ENCODE data around the gene STUB1.

- no peak for TF ChIP-seq CTCF (IDR thresholded peaks at IDR 0.05; ENCODE audit: borderline replicate concordance, extremely low read depth, low read length, poor library complexity, severe bottlenecking)
- no peak for TF ChIP-seq EZH2 (IDR thresholded peaks at IDR 0.05; ENCODE audit: borderline replicate concordance, low read depth, low read length, severe bottlenecking)
Measured at GRCh38 chr16:649631-650030, 30.6 kb upstream of the STUB1 start.

Data from DND-41 (cell line).